22Rv1 (cell line): ENCODE results near the gene YKT6.

Experiments
- CTCF ChIP-seq: fragments of 450-650 bp; IDR thresholded peaks from 2 replicates; pipeline ENCODE4 v1.5.1; 2017; ENCODE audit warnings: mild to moderate bottlenecking
- ZFX ChIP-seq: fragments of 450-650 bp; IDR thresholded peaks from 2 replicates; pipeline ENCODE4 v1.6.1; 2017; ENCODE audit warnings: antibody characterized with exemption, borderline replicate concordance

GRCh38 chr7:44220358-44221112 lies 19.8 kb downstream of the YKT6 start:
- TF ChIP-seq CTCF (no peak), ZFX (no peak)
